ENCODE measurements around the gene IL17A.

DNA sequence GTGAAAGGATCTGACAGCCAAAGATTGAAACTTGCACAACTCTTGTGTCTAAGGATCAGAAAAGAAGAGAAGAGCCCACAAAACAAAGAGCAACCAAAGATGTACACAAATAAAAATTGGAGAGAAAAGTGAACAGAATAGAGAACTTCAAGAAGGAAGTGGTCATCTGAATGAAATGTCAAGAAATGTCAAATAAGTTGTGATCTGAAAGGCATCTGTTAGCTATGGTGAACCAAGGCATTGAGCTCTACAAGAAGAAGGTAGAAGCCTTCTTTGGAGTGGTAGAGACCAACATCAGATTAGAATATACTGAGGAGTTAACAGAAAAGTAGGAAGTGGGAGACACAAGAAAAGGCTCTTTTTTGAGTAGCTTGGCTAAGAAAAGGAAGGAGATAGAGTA lies 29.6 kb downstream of the IL17A start:
- TF ChIP-seq, protein P1, sequence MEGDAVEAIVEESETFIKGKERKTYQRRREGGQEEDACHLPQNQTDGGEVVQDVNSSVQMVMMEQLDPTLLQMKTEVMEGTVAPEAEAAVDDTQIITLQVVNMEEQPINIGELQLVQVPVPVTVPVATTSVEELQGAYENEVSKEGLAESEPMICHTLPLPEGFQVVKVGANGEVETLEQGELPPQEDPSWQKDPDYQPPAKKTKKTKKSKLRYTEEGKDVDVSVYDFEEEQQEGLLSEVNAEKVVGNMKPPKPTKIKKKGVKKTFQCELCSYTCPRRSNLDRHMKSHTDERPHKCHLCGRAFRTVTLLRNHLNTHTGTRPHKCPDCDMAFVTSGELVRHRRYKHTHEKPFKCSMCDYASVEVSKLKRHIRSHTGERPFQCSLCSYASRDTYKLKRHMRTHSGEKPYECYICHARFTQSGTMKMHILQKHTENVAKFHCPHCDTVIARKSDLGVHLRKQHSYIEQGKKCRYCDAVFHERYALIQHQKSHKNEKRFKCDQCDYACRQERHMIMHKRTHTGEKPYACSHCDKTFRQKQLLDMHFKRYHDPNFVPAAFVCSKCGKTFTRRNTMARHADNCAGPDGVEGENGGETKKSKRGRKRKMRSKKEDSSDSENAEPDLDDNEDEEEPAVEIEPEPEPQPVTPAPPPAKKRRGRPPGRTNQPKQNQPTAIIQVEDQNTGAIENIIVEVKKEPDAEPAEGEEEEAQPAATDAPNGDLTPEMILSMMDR (conservative IDR thresholded peaks at IDR 0.05; ENCODE audit: low read depth, low read length): no peak
- no peak for TF ChIP-seq EZH2phosphoT487 (IDR thresholded peaks at IDR 0.05; ENCODE audit: borderline replicate concordance, low read length)

Data from PC-3 (cell line).